ENCODE results near the gene TTC34. TPM values are rescaled to one million over a fixed set of nuclear protein-coding genes. Genes with fewer than 3 reads are reported as not detected.

TTC34 gene
- total and polyA plus RNA-seq, 3 donors from 2014 or later = 3.0 to 5.2 (median 4.1) TPM

DNA sequence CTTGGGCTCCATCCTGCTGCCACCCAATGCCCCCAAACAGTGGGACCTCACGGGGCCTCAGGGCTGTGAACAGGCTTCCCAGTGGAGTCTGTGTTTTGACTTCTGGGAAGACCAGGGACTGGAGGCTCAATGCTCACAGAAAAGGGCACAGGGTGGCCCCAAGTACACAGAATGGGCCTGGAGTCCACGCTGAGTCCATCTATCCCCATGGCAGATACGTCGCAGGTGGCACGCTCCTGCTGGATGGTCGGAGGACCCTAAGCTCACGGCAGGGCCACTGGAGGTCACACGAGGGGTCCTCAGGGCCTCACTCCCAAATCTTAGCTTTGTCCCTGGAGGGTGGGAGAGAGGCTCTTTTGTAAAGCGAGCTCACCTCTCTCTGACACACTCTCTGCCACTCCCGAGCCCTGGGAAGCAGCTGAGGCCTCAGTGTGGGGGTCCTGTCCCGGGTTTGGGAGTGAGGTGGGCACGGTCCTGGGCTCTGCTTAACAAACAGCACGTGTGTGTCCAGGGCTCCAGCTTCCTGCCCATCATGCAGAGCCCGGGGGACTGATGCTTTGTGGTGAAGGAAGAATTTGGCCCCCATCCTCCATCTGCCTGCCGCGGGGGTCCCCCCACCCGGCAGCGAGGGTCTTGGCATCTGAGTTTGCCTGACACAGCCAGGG, 27.2 kb upstream of the TTC34 start:
- 84 to 85% methylated on average over 12 to 18 of the region's 18 CpGs for WGBS, 2 donors
- DNase-seq = no peak
- Histone ChIP-seq H3K27me3 (no peaks in the 10 kb centered on the region), H3K4me1 (no peaks in the 10 kb centered on the region), H3K36me3 (ENCODE audit: low read depth, missing control alignments) (no peaks in the 10 kb centered on the region), H3K4me3 (no peak overlapping the region), H3K27ac (no peak overlapping the region), H3K9me3 (no peaks in the 10 kb centered on the region)
- no peak for TF ChIP-seq POLR2A (IDR thresholded peaks at IDR 0.05)
- TF ChIP-seq, protein P1, sequence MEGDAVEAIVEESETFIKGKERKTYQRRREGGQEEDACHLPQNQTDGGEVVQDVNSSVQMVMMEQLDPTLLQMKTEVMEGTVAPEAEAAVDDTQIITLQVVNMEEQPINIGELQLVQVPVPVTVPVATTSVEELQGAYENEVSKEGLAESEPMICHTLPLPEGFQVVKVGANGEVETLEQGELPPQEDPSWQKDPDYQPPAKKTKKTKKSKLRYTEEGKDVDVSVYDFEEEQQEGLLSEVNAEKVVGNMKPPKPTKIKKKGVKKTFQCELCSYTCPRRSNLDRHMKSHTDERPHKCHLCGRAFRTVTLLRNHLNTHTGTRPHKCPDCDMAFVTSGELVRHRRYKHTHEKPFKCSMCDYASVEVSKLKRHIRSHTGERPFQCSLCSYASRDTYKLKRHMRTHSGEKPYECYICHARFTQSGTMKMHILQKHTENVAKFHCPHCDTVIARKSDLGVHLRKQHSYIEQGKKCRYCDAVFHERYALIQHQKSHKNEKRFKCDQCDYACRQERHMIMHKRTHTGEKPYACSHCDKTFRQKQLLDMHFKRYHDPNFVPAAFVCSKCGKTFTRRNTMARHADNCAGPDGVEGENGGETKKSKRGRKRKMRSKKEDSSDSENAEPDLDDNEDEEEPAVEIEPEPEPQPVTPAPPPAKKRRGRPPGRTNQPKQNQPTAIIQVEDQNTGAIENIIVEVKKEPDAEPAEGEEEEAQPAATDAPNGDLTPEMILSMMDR (IDR thresholded peaks at IDR 0.05) = no peak
- intact Hi-C loops (cut with DNase I; ENCODE audit: low total_unique reads) = no loop called here

DNA sequence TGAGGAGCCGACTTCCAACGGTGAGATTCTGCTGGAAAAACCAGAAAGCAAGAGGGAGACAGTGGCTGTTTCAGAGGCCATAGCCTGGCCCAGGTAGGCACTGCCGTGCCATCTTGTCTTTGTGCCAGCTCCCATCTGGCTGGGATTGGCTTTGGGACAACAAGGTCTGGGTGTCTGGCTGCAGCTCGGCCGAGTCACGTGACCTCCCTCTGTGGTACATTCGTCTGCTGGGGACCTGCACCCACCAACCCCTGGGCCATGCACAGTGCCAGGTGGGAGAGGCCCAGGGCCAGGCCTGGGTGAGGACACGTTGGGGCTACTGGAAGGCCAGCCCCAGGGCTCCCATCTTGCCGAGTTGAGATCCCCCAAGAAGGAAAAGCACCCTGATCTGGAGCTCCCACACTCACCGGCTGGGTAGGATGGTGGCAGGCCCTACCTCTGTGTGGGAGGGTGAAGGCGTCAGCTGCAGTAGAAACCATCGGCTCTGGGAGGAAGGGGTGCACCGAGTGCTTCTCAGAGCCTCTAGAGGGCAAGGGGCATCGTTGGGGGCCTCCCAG, 25.3 kb upstream of the TTC34 start:
- no peaks in the 10 kb centered on the region for H3K36me3 ChIP-seq (ENCODE audit: low read depth, missing control alignments)
- no peak for DNase-seq
- 88 to 96% methylated on average over 9 to 14 of the region's 14 CpGs for WGBS, 2 donors
- H3K4me3 ChIP-seq = no peak overlapping the region
- no peak for TF ChIP-seq POLR2A (IDR thresholded peaks at IDR 0.05)
- TF ChIP-seq, protein P1 (IDR thresholded peaks at IDR 0.05) = no peak
- intact Hi-C loops (cut with DNase I; ENCODE audit: low total_unique reads) = no loop called here
- no peaks in the 10 kb centered on the region for H3K27me3 ChIP-seq
- no peaks in the 10 kb centered on the region for H3K9me3 ChIP-seq
- no peaks in the 10 kb centered on the region for H3K4me1 ChIP-seq
- no peak overlapping the region for H3K27ac ChIP-seq

DNA sequence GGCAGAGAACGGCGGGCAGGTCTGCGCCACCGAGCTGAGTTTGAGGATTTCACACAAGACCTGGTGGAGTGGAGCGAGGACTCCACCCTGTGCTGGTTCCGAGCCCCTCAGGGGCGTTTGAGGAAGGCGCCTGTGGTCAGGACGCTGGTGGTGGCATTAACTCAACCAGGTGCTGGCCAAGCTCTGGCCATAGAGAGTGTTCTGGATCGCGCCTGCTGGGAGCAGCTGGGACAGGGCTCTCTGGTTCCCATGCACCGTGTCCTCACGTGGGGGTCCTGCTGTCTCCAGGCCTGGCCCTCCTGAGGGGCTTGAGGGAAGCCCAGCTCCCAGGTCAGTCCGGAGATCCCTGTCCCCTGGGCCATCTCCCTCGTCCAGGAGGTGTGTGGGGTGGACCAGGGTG, 24.8 kb upstream of the TTC34 start:
- intact Hi-C loops (cut with DNase I; ENCODE audit: low total_unique reads) = no loop called here
- DNase-seq = no peak
- H3K4me3 ChIP-seq = no peak overlapping the region
- TF ChIP-seq POLR2A (IDR thresholded peaks at IDR 0.05) = no peak
- TF ChIP-seq, protein P1 (IDR thresholded peaks at IDR 0.05) = no peak
- 88 to 91% methylated on average over 7 to 15 of the region's 15 CpGs for WGBS, 2 donors
- H3K36me3 ChIP-seq (ENCODE audit: low read depth, missing control alignments) = no peaks in the 10 kb centered on the region
- no peaks in the 10 kb centered on the region for H3K9me3 ChIP-seq
- no peaks in the 10 kb centered on the region for H3K4me1 ChIP-seq
- H3K27ac ChIP-seq = no peak overlapping the region
- no peaks in the 10 kb centered on the region for H3K27me3 ChIP-seq

DNA sequence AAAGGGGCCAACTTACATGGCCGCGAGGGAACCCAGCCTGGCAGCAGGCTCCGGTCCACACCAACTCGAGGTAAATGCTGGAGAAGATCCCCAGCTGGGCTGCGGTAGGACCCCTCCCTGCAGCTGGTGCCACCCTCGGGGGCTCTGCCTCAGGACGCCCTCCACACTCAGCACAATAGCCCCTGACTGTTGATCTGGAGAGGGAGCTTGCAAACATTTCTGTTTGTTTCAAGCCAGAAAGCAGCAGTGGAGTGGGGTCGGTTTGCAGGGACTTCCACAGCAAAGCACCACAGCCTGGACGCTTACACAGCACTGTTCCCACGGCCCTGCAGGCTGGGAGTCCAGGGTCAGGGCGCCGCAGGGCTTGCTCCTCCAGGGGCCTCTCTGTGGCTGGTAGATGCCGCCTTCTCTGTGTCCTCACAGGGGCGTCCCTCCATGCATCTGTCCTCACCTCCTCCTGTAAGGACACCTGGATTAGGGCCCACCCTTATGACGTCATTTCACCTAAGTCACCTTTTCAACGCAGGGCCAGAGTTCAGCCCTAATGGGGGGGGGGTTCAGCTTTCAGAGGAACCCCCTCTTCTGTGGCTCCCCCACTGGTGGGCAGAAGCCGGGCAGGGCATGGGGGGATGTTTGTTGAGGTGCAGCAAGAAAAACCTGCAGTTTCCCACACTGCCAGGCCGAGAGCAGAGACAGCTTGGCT, 24.1 kb upstream of the TTC34 start:
- intact Hi-C loops (cut with DNase I; ENCODE audit: low total_unique reads) = no loop called here
- no peaks in the 10 kb centered on the region for H3K36me3 ChIP-seq (ENCODE audit: low read depth, missing control alignments)

More for the DNA sequence above, 24.1 kb upstream of the TTC34 start:
- no peaks in the 10 kb centered on the region for H3K9me3 ChIP-seq
- no peaks in the 10 kb centered on the region for H3K27me3 ChIP-seq
- DNase-seq = no peak
- H3K4me3 ChIP-seq = no peak overlapping the region
- no peak for TF ChIP-seq POLR2A (IDR thresholded peaks at IDR 0.05)
- TF ChIP-seq, protein P1 (IDR thresholded peaks at IDR 0.05) = no peak
- no peaks in the 10 kb centered on the region for H3K4me1 ChIP-seq
- 80 to 86% methylated on average over 17 to 18 of the region's 18 CpGs for WGBS, 2 donors
- H3K27ac ChIP-seq = no peak overlapping the region
